Lower leg skin (tissue), 3 donors: ENCODE data around the gene VSIG10.

Experiments
- CTCF ChIP-seq, 3 donors: fragments of 450-650 bp; IDR thresholded peaks; one replicate each; pipeline ENCODE4 v1.5.1; 2016; ENCODE audit warnings: antibody characterized with exemption in 3 of 3, mild to moderate bottlenecking in 3 of 3, moderate library complexity in 2 of 3
- POLR2A ChIP-seq, 2 donors: fragments of 450-650 bp; IDR thresholded peaks; one replicate each; pipeline ENCODE4 v1.6.1; 2016 to 2017; ENCODE audit warnings: antibody characterized with exemption in 2 of 2, mild to moderate bottlenecking in 1 of 2, moderate library complexity in 1 of 2

- TF ChIP-seq CTCF (IDR thresholded peaks at IDR 0.05) (no peak), POLR2A (IDR thresholded peaks at IDR 0.05) (no peak)
These were observed 24.1 kb upstream of the VSIG10 start for GRCh38 chr12:118127867-118128266.
